GM23338 (cell line): ENCODE measurements around the gene ETNPPL.

ENCODE experiments used
- CREB1 ChIP-seq: fragments of 250-450 bp; sonication (Bioruptor Pico); IDR thresholded peaks from 2 replicates; pipeline ENCODE4 v1.5.0; 2020; ENCODE audit warnings: low read depth, mild to moderate bottlenecking, moderate library complexity
- CTCF ChIP-seq, 2 experiments: fragments of 200-600 bp in 1 of 2; sonication (generic) in 1 of 2; conservative IDR thresholded peaks; 2 replicates each; pipeline versions ENCODE4 v1.5.1 to v1.6.1; 2016 to 2017; ENCODE audit warnings: antibody characterized with exemption in 2 of 2, low read depth in 2 of 2, mild to moderate bottlenecking in 2 of 2, moderate library complexity in 1 of 2
- ETS1 ChIP-seq: IDR thresholded peaks from 2 replicates; pipeline ENCODE4 v1.6.1; 2016; ENCODE audit warnings: antibody characterized with exemption
- EZH2 ChIP-seq: fragments of 200-600 bp; sonication (generic); IDR thresholded peaks from one replicate; pipeline ENCODE4 v1.8.0; 2017; ENCODE audit warnings: antibody characterized with exemption, mild to moderate bottlenecking, low read depth; ENCODE audit not compliant: unreplicated experiment
- EZH2phosphoT487 ChIP-seq: fragments of 200-600 bp; sonication (generic); IDR thresholded peaks from one replicate; pipeline ENCODE4 v1.8.1; 2018; ENCODE audit warnings: antibody characterized with exemption; ENCODE audit not compliant: unreplicated experiment
- POLR2AphosphoS5 ChIP-seq: IDR thresholded peaks from 2 replicates; pipeline ENCODE4 v1.6.1; 2016; ENCODE audit warnings: antibody characterized with exemption, low read depth
- REST ChIP-seq: IDR thresholded peaks from one replicate; pipeline ENCODE4 v1.6.1; 2018; ENCODE audit warnings: antibody characterized with exemption; ENCODE audit not compliant: unreplicated experiment
- ZNF114 ChIP-seq: fragments of 250-450 bp; sonication (Bioruptor Pico); IDR thresholded peaks from 2 replicates; pipeline ENCODE4 v1.5.0; 2020; ENCODE audit warnings: mild to moderate bottlenecking, moderate library complexity
- ZNF331 ChIP-seq: fragments of 250-450 bp; sonication (Bioruptor Pico); IDR thresholded peaks from 2 replicates; pipeline ENCODE4 v1.5.0; 2020; ENCODE audit warnings: low read depth, mild to moderate bottlenecking, moderate library complexity

DNA sequence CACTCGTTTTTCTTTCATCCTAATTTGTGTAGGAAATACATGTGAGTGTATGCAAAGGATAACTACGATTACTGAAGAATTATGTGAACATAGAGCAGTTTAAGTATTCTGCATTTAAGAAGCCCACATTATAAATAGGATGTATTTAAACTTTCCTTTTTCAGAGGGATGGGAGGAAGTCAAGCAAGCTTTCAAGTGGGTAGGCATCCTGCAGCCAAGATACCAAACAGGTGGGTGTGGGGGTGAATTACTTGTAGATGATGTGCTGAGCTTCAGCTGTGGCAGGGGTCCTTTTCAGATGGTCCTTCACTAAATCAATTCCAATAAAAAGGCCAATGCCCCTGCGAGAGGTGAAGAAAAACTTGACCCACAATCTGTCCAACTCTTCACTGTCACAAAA, 16.3 kb downstream of the ETNPPL start:
- TF ChIP-seq CREB1 (CRISPR knock-in tag): no peak
- TF ChIP-seq CTCF (conservative IDR thresholded peaks at IDR 0.05; ENCODE audit: low read depth in 2 of 2): no peak
- no peak for TF ChIP-seq POLR2AphosphoS5
- no peak for TF ChIP-seq EZH2
- no peak for TF ChIP-seq EZH2phosphoT487
- TF ChIP-seq ZNF331 (CRISPR knock-in tag): no peak
- no peak for TF ChIP-seq REST
- TF ChIP-seq ETS1: no peak
- no peak for TF ChIP-seq ZNF114
